ENCODE measurements around the gene RNF19B. TPM values are rescaled to one million over a fixed set of nuclear protein-coding genes. Genes with fewer than 3 reads are reported as not detected.

The RNF19B gene
- total RNA-seq, 1 donor from 2014 or later = 14.2 TPM

DNA sequence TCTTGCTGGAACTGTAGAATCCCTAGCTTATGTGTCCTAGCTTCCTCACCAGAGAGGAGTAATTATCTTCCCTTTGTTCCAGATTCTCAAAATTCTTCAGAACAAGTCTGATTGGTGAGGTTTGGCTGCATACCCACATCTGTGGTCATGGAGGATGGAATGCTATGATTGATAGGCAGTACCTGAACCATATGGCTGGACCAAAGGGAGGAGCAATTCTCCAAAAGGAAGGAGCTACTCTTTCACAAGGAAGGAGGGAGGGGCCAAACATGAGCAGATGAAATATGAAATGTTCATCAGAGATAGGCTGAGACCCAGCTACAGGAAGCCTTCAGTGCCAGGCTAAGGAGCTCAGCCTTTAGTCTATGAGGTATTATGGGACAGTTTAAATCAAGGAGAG is 5.0 kb upstream of the RNF19B start:
- Mint-ChIP-seq H3K4me3 (no peak overlapping the region), H3K27ac (no peak overlapping the region), H3K27me3 (ENCODE audit: insufficient read depth, low read depth) (peaks cover 14% of the 10 kb centered on the region), H3K9me3 (no peaks in the 10 kb centered on the region), H3K36me3 (no peaks in the 10 kb centered on the region), H3K4me1 (peaks cover 12% of the 10 kb centered on the region)
- Histone ChIP-seq H3K4me1 (no peaks in the 10 kb centered on the region), H3K27ac (no peak overlapping the region), H3K9ac (no peak overlapping the region), H3K9me3 (ENCODE audit: low read depth) (no peaks in the 10 kb centered on the region), H3K27me3 (peaks cover 66% of the 10 kb centered on the region), H3K4me2 (no peak overlapping the region), H3K4me3 (no peak overlapping the region), H3F3A (ENCODE audit: low read depth) (peaks cover 6% of the 10 kb centered on the region), H4K20me1 (ENCODE audit: low read depth) (no peaks in the 10 kb centered on the region), H3K36me3 (no peaks in the 10 kb centered on the region), H2AFZ (replicated peaks) (no peak overlapping the region), H3K79me2 (ENCODE audit: low read depth) (no peaks in the 10 kb centered on the region)
- no peak for TF ChIP-seq EZH2phosphoT487 (IDR thresholded peaks at IDR 0.05)
- no peak for TF ChIP-seq EZH2 (IDR thresholded peaks at IDR 0.05)
- TF ChIP-seq, protein P1, sequence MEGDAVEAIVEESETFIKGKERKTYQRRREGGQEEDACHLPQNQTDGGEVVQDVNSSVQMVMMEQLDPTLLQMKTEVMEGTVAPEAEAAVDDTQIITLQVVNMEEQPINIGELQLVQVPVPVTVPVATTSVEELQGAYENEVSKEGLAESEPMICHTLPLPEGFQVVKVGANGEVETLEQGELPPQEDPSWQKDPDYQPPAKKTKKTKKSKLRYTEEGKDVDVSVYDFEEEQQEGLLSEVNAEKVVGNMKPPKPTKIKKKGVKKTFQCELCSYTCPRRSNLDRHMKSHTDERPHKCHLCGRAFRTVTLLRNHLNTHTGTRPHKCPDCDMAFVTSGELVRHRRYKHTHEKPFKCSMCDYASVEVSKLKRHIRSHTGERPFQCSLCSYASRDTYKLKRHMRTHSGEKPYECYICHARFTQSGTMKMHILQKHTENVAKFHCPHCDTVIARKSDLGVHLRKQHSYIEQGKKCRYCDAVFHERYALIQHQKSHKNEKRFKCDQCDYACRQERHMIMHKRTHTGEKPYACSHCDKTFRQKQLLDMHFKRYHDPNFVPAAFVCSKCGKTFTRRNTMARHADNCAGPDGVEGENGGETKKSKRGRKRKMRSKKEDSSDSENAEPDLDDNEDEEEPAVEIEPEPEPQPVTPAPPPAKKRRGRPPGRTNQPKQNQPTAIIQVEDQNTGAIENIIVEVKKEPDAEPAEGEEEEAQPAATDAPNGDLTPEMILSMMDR (IDR thresholded peaks at IDR 0.05) = no peak
- no peak for DNase-seq (ENCODE audit: low spot score)

DNA sequence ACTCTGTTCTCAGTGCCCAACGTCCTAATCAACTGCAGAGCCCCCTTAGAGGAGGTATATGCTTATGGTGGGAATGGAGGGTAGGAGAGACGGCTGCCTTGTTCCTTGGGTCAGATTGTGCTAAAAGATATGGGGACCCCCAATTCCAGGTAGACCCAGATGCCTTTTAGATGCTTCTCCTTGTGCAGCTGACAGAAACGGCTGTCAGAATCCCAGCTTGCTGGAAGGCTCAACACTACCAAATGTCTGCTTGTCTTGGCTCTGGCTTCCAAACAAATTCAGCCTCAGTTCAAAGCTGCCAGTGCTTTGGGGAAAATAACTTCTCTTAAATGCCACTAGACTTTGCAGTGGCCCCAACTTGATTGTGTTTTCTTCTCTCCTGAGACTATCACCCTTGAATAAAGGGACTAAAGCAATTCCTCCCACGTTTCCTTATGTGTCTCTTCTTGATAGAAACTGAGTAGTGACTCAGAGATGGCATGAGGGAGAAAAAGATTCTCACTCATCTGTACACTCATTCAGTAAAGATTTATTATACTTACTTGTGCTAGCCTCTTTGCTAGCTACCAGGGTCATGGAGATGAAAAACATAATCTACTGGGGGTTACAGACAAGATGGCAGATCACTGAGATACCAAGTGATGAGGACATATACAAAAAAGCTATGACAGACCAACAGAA is 3.4 kb upstream of the RNF19B start:
- Histone ChIP-seq H3F3A (ENCODE audit: low read depth) (peaks cover 13% of the 10 kb centered on the region), H3K9ac (no peak overlapping the region), H3K4me3 (no peak overlapping the region), H2AFZ (replicated peaks) (no peak overlapping the region), H3K9me3 (ENCODE audit: low read depth) (no peaks in the 10 kb centered on the region), H3K27me3 (peaks cover 67% of the 10 kb centered on the region), H3K4me2 (no peak overlapping the region), H4K20me1 (ENCODE audit: low read depth) (peaks cover 10% of the 10 kb centered on the region), H3K27ac (no peak overlapping the region), H3K4me1 (peaks cover 4% of the 10 kb centered on the region), H3K79me2 (ENCODE audit: low read depth) (peaks cover 4% of the 10 kb centered on the region), H3K36me3 (no peaks in the 10 kb centered on the region)
- Mint-ChIP-seq H3K27me3 (ENCODE audit: insufficient read depth, low read depth) (peaks cover 14% of the 10 kb centered on the region), H3K4me1 (peaks cover 14% of the 10 kb centered on the region), H3K4me3 (no peak overlapping the region), H3K27ac (no peak overlapping the region), H3K9me3 (no peaks in the 10 kb centered on the region), H3K36me3 (no peaks in the 10 kb centered on the region)
- DNase-seq (ENCODE audit: low spot score) = no peak
- TF ChIP-seq EZH2phosphoT487 (IDR thresholded peaks at IDR 0.05) (no peak), EZH2 (IDR thresholded peaks at IDR 0.05) (no peak)
- TF ChIP-seq, protein P1 (IDR thresholded peaks at IDR 0.05) = no peak

DNA sequence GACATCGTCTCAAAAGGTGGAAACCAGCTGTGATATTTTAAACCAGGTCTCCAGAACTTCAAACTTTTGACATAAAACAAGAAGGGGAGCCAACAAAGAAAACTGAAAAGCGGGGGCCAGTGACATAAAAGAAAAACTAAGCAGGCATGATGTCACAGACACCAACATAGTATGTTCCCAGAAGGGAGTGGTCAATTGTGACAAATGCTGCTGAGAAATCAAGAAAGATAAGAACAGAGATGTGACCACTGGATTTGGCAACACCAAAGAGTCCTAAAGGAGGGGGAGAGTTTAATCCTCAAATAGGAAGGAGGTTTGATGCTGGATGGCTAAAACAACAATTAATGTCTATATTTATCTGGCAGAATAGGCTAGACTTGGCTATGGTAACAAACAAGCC is 2.3 kb upstream of the RNF19B start:
- peaks cover 18% of the 10 kb centered on the region for H3K4me1 Mint-ChIP-seq
- H3K27me3 Mint-ChIP-seq (ENCODE audit: insufficient read depth, low read depth) = peaks cover 9% of the 10 kb centered on the region
- Histone ChIP-seq H3K9ac (no peak overlapping the region), H3K79me2 (ENCODE audit: low read depth) (peaks cover 16% of the 10 kb centered on the region), H3K4me1 (peaks cover 13% of the 10 kb centered on the region), H3K9me3 (ENCODE audit: low read depth) (no peaks in the 10 kb centered on the region), H3K4me3 (no peak overlapping the region), H4K20me1 (ENCODE audit: low read depth) (peaks cover 21% of the 10 kb centered on the region), H3K27me3 (peaks cover 61% of the 10 kb centered on the region), H3K36me3 (no peaks in the 10 kb centered on the region), H3K27ac (no peak overlapping the region), H3F3A (ENCODE audit: low read depth) (peaks cover 13% of the 10 kb centered on the region), H3K4me2 (no peak overlapping the region), H2AFZ (replicated peaks) (no peak overlapping the region)
- no peaks in the 10 kb centered on the region for H3K9me3 Mint-ChIP-seq
- DNase-seq (ENCODE audit: low spot score) = no peak
- H3K27ac Mint-ChIP-seq = no peak overlapping the region
- no peak overlapping the region for H3K4me3 Mint-ChIP-seq
- no peaks in the 10 kb centered on the region for H3K36me3 Mint-ChIP-seq
- TF ChIP-seq EZH2 (IDR thresholded peaks at IDR 0.05) = no peak
- no peak for TF ChIP-seq EZH2phosphoT487 (IDR thresholded peaks at IDR 0.05)
- TF ChIP-seq, protein P1 (IDR thresholded peaks at IDR 0.05) = no peak
